ENCODE results near the gene IFT22. TPM values are rescaled to one million over a fixed set of nuclear protein-coding genes. Genes with fewer than 3 reads are reported as not detected.

The IFT22 gene
- total RNA-seq, 1 experiment from 2014 or later = 21.5 TPM

GRCh38 chr7:101278461-101279292 is 42.9 kb downstream of the IFT22 start:
- no peak for TF ChIP-seq CTCF (IDR thresholded peaks at IDR 0.05; ENCODE audit: unreplicated experiment)
- no peaks in the 10 kb centered on the region for H3K9me3 Mint-ChIP-seq (ENCODE audit: unreplicated experiment)
- peaks cover 5% of the 10 kb centered on the region for H3K4me1 Mint-ChIP-seq (ENCODE audit: insufficient read depth, unreplicated experiment)
- H3K27me3 Mint-ChIP-seq (ENCODE audit: insufficient read depth, unreplicated experiment) = peaks cover 25% of the 10 kb centered on the region
- no TSS peak for BruUV-seq (replicated peaks)
- H3K27ac Mint-ChIP-seq (ENCODE audit: low read depth, unreplicated experiment) = no peak overlapping the region
- H3K36me3 Mint-ChIP-seq (ENCODE audit: insufficient read depth, unreplicated experiment) = no peaks in the 10 kb centered on the region
- intact Hi-C loops (cut with micrococcal nuclease) = no loop called here
- no peak for DNase-seq (ENCODE audit: unreplicated experiment)
- ChIA-PET POLR2A (no interaction called here), CTCF (interaction anchor here (1.0 to 2.2 kb wide), 3 partner anchors 12 to 135 kb away, joined by 4 to 8 read pairs (median 5); partner anchors contain the start of gene ZNHIT1)
- no peak overlapping the region for H3K4me3 Mint-ChIP-seq (ENCODE audit: unreplicated experiment)

GRCh38 chr7:101277155-101277554 is 44.5 kb downstream of the IFT22 start:
- no peak for TF ChIP-seq CTCF (IDR thresholded peaks at IDR 0.05; ENCODE audit: unreplicated experiment)
- no peak for DNase-seq (ENCODE audit: unreplicated experiment)
- Mint-ChIP-seq H3K36me3 (ENCODE audit: insufficient read depth, unreplicated experiment) (no peaks in the 10 kb centered on the region), H3K27ac (ENCODE audit: low read depth, unreplicated experiment) (no peak overlapping the region), H3K9me3 (ENCODE audit: unreplicated experiment) (no peaks in the 10 kb centered on the region), H3K4me3 (ENCODE audit: unreplicated experiment) (no peak overlapping the region), H3K27me3 (ENCODE audit: insufficient read depth, unreplicated experiment) (peaks cover 33% of the 10 kb centered on the region), H3K4me1 (ENCODE audit: insufficient read depth, unreplicated experiment) (no peaks in the 10 kb centered on the region)
- no TSS peak for BruUV-seq (replicated peaks)
- ChIA-PET POLR2A (interaction anchor here (0.7 to 0.8 kb wide), 2 partner anchors 25 to 52 kb away, joined by 3 read pairs; no protein-coding TSS in a partner anchor), CTCF (interaction anchor here (0.6 to 1.3 kb wide), 3 partner anchors 13 to 107 kb away, joined by 3 to 10 read pairs (median 4); no protein-coding TSS in a partner anchor)
- intact Hi-C loops (cut with micrococcal nuclease) = no loop called here

- Mint-ChIP-seq H3K4me1 (ENCODE audit: insufficient read depth, unreplicated experiment) (no peaks in the 10 kb centered on the region), H3K4me3 (ENCODE audit: unreplicated experiment) (no peak overlapping the region), H3K9me3 (ENCODE audit: unreplicated experiment) (no peaks in the 10 kb centered on the region), H3K27me3 (ENCODE audit: insufficient read depth, unreplicated experiment) (peaks cover 26% of the 10 kb centered on the region), H3K36me3 (ENCODE audit: insufficient read depth, unreplicated experiment) (no peaks in the 10 kb centered on the region), H3K27ac (ENCODE audit: low read depth, unreplicated experiment) (no peak overlapping the region)
- BruUV-seq (replicated peaks) = no TSS peak
- no peak for TF ChIP-seq CTCF (IDR thresholded peaks at IDR 0.05; ENCODE audit: unreplicated experiment)
- DNase-seq (ENCODE audit: unreplicated experiment) = no peak
- intact Hi-C loops (cut with micrococcal nuclease) = no loop called here
- ChIA-PET CTCF (interaction anchor here (1.7 kb wide), 1 partner anchor 9 kb away, joined by 10 read pairs; no protein-coding TSS in a partner anchor), POLR2A (no interaction called here)
These were observed 48.4 kb downstream of the IFT22 start for GRCh38 chr7:101273206-101273605.

GRCh38 chr7:101271021-101271420 is 50.6 kb downstream of the IFT22 start:
- H3K4me1 Mint-ChIP-seq (ENCODE audit: insufficient read depth, unreplicated experiment) = no peaks in the 10 kb centered on the region
- CTCF ChIA-PET = interaction anchor here (0.7 kb wide), 1 partner anchor 231 kb away, joined by 3 read pairs; no protein-coding TSS in a partner anchor
- POLR2A ChIA-PET = no interaction called here
- no peak for TF ChIP-seq CTCF (IDR thresholded peaks at IDR 0.05; ENCODE audit: unreplicated experiment)
- no peaks in the 10 kb centered on the region for H3K36me3 Mint-ChIP-seq (ENCODE audit: insufficient read depth, unreplicated experiment)
- intact Hi-C loops (cut with micrococcal nuclease) = no loop called here
- H3K9me3 Mint-ChIP-seq (ENCODE audit: unreplicated experiment) = no peaks in the 10 kb centered on the region
- peaks cover 11% of the 10 kb centered on the region for H3K27me3 Mint-ChIP-seq (ENCODE audit: insufficient read depth, unreplicated experiment)
- no peak for DNase-seq (ENCODE audit: unreplicated experiment)
- no peak overlapping the region for H3K4me3 Mint-ChIP-seq (ENCODE audit: unreplicated experiment)
- no peak overlapping the region for H3K27ac Mint-ChIP-seq (ENCODE audit: low read depth, unreplicated experiment)
- no TSS peak for BruUV-seq (replicated peaks)

All from MCF 10A (cell line).